ENCODE data around the gene GOLT1B.

GOLT1B gene

GRCh38 chr12:21526053-21526452 is 24.5 kb downstream of the GOLT1B start, which contains the start of gene SPX:
TSS of gene SPX (plus strand) at chr12:21526296. CDS start at chr12:21526473, 177 bp downstream.
- in situ Hi-C loops (cut with HindIII; ENCODE audit: low pct_ligation_motif_present, low sequenced_read_pairs), result no loop called here
- no peaks in the 10 kb centered on the region for H3K27me3 ChIP-seq (replicated peaks)
- peak; percentile 22 for DNase-seq
- TF ChIP-seq CTCF (IDR thresholded peaks at IDR 0.05; ENCODE audit: low read depth, low read length, missing control alignments), result no peak
- peak within 1 kb of the TSS; percentile 70 for H3K4me3 ChIP-seq (ENCODE audit: low read depth, low read length)
- H3K36me3 ChIP-seq (replicated peaks), result no peaks in the 10 kb centered on the region
- H3K27ac ChIP-seq, result no peak within 1 kb of the TSS

GRCh38 chr12:21526721-21527345 is 25.2 kb downstream of the GOLT1B start:
- H3K4me3 ChIP-seq (ENCODE audit: low read depth, low read length), result peak overlapping the region; percentile 70
- no peak for TF ChIP-seq CTCF (IDR thresholded peaks at IDR 0.05; ENCODE audit: low read depth, low read length, missing control alignments)
- in situ Hi-C loops (cut with HindIII; ENCODE audit: low pct_ligation_motif_present, low sequenced_read_pairs), result no loop called here

GRCh38 chr12:21527451-21528180 is 26.0 kb downstream of the GOLT1B start:
- Histone ChIP-seq H3K36me3 (replicated peaks) (no peaks in the 10 kb centered on the region), H3K27me3 (replicated peaks) (no peaks in the 10 kb centered on the region), H3K4me3 (ENCODE audit: low read depth, low read length) (peak overlapping the region; percentile 70), H3K27ac (no peak overlapping the region)
- in situ Hi-C loops (cut with HindIII; ENCODE audit: low pct_ligation_motif_present, low sequenced_read_pairs), result no loop called here
- no peak for TF ChIP-seq CTCF (IDR thresholded peaks at IDR 0.05; ENCODE audit: low read depth, low read length, missing control alignments)
- peak; percentile 25 for DNase-seq

More at GRCh38 chr12:21526721-21527345, 25.2 kb downstream of the GOLT1B start:
- no peak overlapping the region for H3K27ac ChIP-seq
- no peaks in the 10 kb centered on the region for H3K27me3 ChIP-seq (replicated peaks)
- DNase-seq, result no peak
- H3K36me3 ChIP-seq (replicated peaks), result no peaks in the 10 kb centered on the region

- TF ChIP-seq CTCF (IDR thresholded peaks at IDR 0.05; ENCODE audit: low read depth, low read length, missing control alignments), result no peak
- DNase-seq, result no peak
- Histone ChIP-seq H3K27me3 (replicated peaks) (no peaks in the 10 kb centered on the region), H3K36me3 (replicated peaks) (no peaks in the 10 kb centered on the region), H3K4me3 (ENCODE audit: low read depth, low read length) (no peak overlapping the region), H3K27ac (no peak overlapping the region)
- in situ Hi-C loops (cut with HindIII; ENCODE audit: low pct_ligation_motif_present, low sequenced_read_pairs), result no loop called here
These were observed 27.4 kb downstream of the GOLT1B start for GRCh38 chr12:21528953-21529352.

- Histone ChIP-seq H3K27me3 (replicated peaks) (no peaks in the 10 kb centered on the region), H3K4me3 (ENCODE audit: low read depth, low read length) (no peak overlapping the region), H3K27ac (no peak overlapping the region), H3K36me3 (replicated peaks) (no peaks in the 10 kb centered on the region)
- no peak for TF ChIP-seq CTCF (IDR thresholded peaks at IDR 0.05; ENCODE audit: low read depth, low read length, missing control alignments)
- in situ Hi-C loops (cut with HindIII; ENCODE audit: low pct_ligation_motif_present, low sequenced_read_pairs), result no loop called here
- no peak for DNase-seq
These were observed 27.9 kb downstream of the GOLT1B start for GRCh38 chr12:21529456-21529855.

Measured in brain microvascular endothelial cell (primary cell).